Loucy (cell line): ENCODE results near the gene RNF157.

Experiments used
- EZH2phosphoT487 ChIP-seq: fragments of 200-600 bp; IDR thresholded peaks from 2 replicates; pipeline ENCODE4 v1.6.1; 2018; ENCODE audit warnings: antibody characterized with exemption, mild to moderate bottlenecking, moderate library complexity, borderline replicate concordance
- TF ChIP-seq, protein P1 (sequence below): fragments of 200-600 bp; sonication (generic); conservative IDR thresholded peaks from 2 replicates; pipeline ENCODE4 v1.5.1; 2014; ENCODE audit warnings: mild to moderate bottlenecking, antibody characterized with exemption, low read length

DNA sequence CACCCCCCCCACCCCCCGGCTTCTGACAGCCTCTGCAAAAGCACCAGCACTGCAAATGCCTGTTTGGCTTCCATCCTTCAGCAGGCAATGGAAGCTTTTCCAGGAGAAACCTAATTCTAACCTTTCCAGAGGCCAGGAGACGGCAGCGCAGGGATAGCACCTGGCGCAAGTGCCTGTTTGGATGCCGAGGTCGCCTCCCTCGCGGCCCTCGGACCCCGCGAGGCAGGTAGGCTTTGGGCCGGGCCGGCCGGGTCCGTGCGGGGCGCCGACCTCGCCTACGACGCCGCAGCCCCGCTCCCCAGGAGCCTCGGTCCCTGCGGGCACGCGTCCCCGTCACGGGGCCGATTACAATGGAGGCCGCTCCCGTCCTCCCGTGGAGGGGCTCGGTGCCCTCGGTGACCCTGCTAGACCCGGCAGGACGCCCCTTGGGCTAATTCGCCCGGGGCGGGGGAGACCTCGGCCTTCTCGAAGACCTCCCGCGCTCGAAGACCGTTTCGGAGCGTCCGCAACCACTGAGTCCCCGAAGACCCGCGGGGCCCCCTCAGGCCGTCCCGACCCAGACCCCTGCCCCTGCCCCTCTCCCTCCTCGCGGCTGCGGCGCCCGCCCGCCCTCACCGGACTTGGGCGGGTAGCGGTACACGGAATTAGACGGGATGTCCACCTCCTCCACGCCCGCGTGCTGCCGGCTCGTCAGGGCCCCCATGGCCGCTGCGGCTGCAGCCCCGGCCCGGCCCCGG lies 587 bp downstream of the RNF157 start:
- TF ChIP-seq, protein P1, sequence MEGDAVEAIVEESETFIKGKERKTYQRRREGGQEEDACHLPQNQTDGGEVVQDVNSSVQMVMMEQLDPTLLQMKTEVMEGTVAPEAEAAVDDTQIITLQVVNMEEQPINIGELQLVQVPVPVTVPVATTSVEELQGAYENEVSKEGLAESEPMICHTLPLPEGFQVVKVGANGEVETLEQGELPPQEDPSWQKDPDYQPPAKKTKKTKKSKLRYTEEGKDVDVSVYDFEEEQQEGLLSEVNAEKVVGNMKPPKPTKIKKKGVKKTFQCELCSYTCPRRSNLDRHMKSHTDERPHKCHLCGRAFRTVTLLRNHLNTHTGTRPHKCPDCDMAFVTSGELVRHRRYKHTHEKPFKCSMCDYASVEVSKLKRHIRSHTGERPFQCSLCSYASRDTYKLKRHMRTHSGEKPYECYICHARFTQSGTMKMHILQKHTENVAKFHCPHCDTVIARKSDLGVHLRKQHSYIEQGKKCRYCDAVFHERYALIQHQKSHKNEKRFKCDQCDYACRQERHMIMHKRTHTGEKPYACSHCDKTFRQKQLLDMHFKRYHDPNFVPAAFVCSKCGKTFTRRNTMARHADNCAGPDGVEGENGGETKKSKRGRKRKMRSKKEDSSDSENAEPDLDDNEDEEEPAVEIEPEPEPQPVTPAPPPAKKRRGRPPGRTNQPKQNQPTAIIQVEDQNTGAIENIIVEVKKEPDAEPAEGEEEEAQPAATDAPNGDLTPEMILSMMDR = no peak
- TF ChIP-seq EZH2phosphoT487 = no peak
